Body of pancreas (tissue), 4 donors: Measurements from ENCODE around the gene RTL1. TPM values are rescaled to one million over a fixed set of nuclear protein-coding genes. Genes with fewer than 3 reads are reported as not detected.

Experiments used
- ATAC-seq: fragments of 150-250 bp; one replicate; pipeline ENCODE4 v1.9.1; 2016
- DNase-seq, 4 donors: peaks; one replicate each; pipeline ENCODE4 v3.0.0-alpha.2; 2019
- H3K27ac ChIP-seq, 4 donors: fragments of 200-600 bp; sonication (generic); 1 replicate in 3 of 4; 2 replicates in 1 of 4; pipeline versions ENCODE4 v1.5.1 to v1.6.1; 2016 to 2019; ENCODE audit warnings: mild to moderate bottlenecking in 1 of 4, mixed read lengths in 1 of 4, moderate library complexity in 1 of 4
- H3K27me3 ChIP-seq, 2 donors: fragments of 200-600 bp; sonication (generic); one replicate each; pipeline ENCODE4 v1.6.0; 2016; ENCODE audit warnings: mild to moderate bottlenecking in 1 of 2
- H3K36me3 ChIP-seq, 2 donors: fragments of 200-600 bp; sonication (generic); replicated peaks in 1 of 2; 2 replicates each; pipeline ENCODE4 v1.5.1; 2016; ENCODE audit warnings: low read depth in 2 of 2; ENCODE audit not compliant: insufficient read depth in 1 of 2
- H3K4me1 ChIP-seq: fragments of 200-600 bp; sonication (generic); one replicate; pipeline ENCODE4 v1.6.0; 2016
- H3K4me3 ChIP-seq, 2 donors: fragments of 200-600 bp; sonication (generic); 1 replicate in 1 of 2; 2 replicates in 1 of 2; pipeline ENCODE4 v1.5.1; 2016 to 2019
- H3K9me3 ChIP-seq, 3 donors: fragments of 200-600 bp; sonication (generic); 1 replicate in 2 of 3; 2 replicates in 1 of 3; pipeline ENCODE4 v1.5.1; 2016
- CTCF ChIP-seq, 7 experiments: fragments of 450-650 bp in 4 of 7; fragments of 200-600 bp in 3 of 7; sonication (generic) in 3 of 7; IDR thresholded peaks; one replicate each; pipeline ENCODE4 v1.5.1; 2016 to 2019; ENCODE audit warnings: antibody characterized with exemption in 7 of 7
- POLR2A ChIP-seq, 3 donors: fragments of 450-650 bp; IDR thresholded peaks; one replicate each; pipeline ENCODE4 v1.6.1; 2016; ENCODE audit warnings: antibody characterized with exemption in 3 of 3, mild to moderate bottlenecking in 2 of 3
- WGBS, 2 donors: methylation state at CpG; one replicate each; pipeline ENCODE4 v1.1.5; 2017; 5-methylcytosine and 5-hydroxymethylcytosine counted together
- intact Hi-C: fragments of 100-400 bp; cut with DNase I; formaldehyde crosslinking; loops from one replicate; pipeline ENCODE4 v1.15.1; 2023
- total RNA-seq, 2 donors: library from RNA; depleted of rRNA; stranded (reverse); fragments of >200 nt; gene quantifications; one replicate each; pipeline ENCODE4 v1.1.0, GENCODE V29; 2016

RTL1 gene
- total RNA-seq, 2 donors from 2014 or later, result 0.26 TPM; not detected in 1

GRCh38 chr14:100845341-100845740 is 58.2 kb downstream of the RTL1 start:
- no peak for TF ChIP-seq CTCF (IDR thresholded peaks at IDR 0.05)
- no peak for TF ChIP-seq POLR2A (IDR thresholded peaks at IDR 0.05)
- H3K4me3 ChIP-seq, result no peak overlapping the region
- H3K27me3 ChIP-seq, result no peaks in the 10 kb centered on the region
- no peaks in the 10 kb centered on the region for H3K36me3 ChIP-seq
- H3K9me3 ChIP-seq, result no peaks in the 10 kb centered on the region
- ATAC-seq (no peak), DNase-seq (no peak)
- intact Hi-C loops, result no loop called here
- 79 to 87% methylated on average over 17 of the region's 17 CpGs for WGBS, 2 donors
- no peak overlapping the region for H3K27ac ChIP-seq
- H3K4me1 ChIP-seq, result no peaks in the 10 kb centered on the region

GRCh38 chr14:100844846-100845245 is 58.7 kb downstream of the RTL1 start:
- no peaks in the 10 kb centered on the region for H3K27me3 ChIP-seq
- TF ChIP-seq CTCF (IDR thresholded peaks at IDR 0.05) (no peak), POLR2A (IDR thresholded peaks at IDR 0.05) (no peak)
- intact Hi-C loops, result no loop called here
- 53 to 78% methylated on average over 4 to 13 of the region's 13 CpGs for WGBS, 2 donors
- H3K4me3 ChIP-seq, result no peak overlapping the region
- H3K27ac ChIP-seq, result no peak overlapping the region
- H3K9me3 ChIP-seq, result no peaks in the 10 kb centered on the region
- ATAC-seq (no peak), DNase-seq (no peak)
- no peaks in the 10 kb centered on the region for H3K36me3 ChIP-seq
- no peaks in the 10 kb centered on the region for H3K4me1 ChIP-seq

GRCh38 chr14:100844421-100844820 is 59.1 kb downstream of the RTL1 start:
- Histone ChIP-seq H3K9me3 (no peaks in the 10 kb centered on the region), H3K4me3 (no peak overlapping the region), H3K27ac (peak overlapping the region in 2 of 4 donors; percentile 44 to 58), H3K36me3 (no peaks in the 10 kb centered on the region), H3K4me1 (no peaks in the 10 kb centered on the region), H3K27me3 (no peaks in the 10 kb centered on the region)
- ATAC-seq (no peak), DNase-seq (no peak)
- intact Hi-C loops, result no loop called here
- WGBS, 2 donors, result 46 to 57% methylated on average over 9 of the region's 9 CpGs
- no peak for TF ChIP-seq POLR2A (IDR thresholded peaks at IDR 0.05)
- no peak for TF ChIP-seq CTCF (IDR thresholded peaks at IDR 0.05)

GRCh38 chr14:100844082-100844408 is 59.5 kb downstream of the RTL1 start:
- no peak for ATAC-seq
- Histone ChIP-seq H3K36me3 (no peaks in the 10 kb centered on the region), H3K9me3 (no peaks in the 10 kb centered on the region), H3K27me3 (no peaks in the 10 kb centered on the region), H3K4me1 (no peaks in the 10 kb centered on the region), H3K27ac (peak overlapping the region in 2 of 4 donors; percentile 44 to 58), H3K4me3 (no peak overlapping the region)
- DNase-seq, result no peak
- 67 to 78% methylated on average over 4 of the region's 4 CpGs for WGBS, 2 donors
- TF ChIP-seq CTCF (IDR thresholded peaks at IDR 0.05), result no peak
- TF ChIP-seq POLR2A (IDR thresholded peaks at IDR 0.05), result no peak
- intact Hi-C loops, result no loop called here

GRCh38 chr14:100842799-100843198 is 60.7 kb downstream of the RTL1 start:
- H3K9me3 ChIP-seq, result no peaks in the 10 kb centered on the region
- DNase-seq (peak in 1 of 4 donors; percentile 31), ATAC-seq (peak; percentile 21)
- WGBS, 2 donors, result 72 to 74% methylated on average over 8 of the region's 8 CpGs
- no peak for TF ChIP-seq POLR2A (IDR thresholded peaks at IDR 0.05)
- no peak for TF ChIP-seq CTCF (IDR thresholded peaks at IDR 0.05)
- no peaks in the 10 kb centered on the region for H3K36me3 ChIP-seq
- H3K27me3 ChIP-seq, result no peaks in the 10 kb centered on the region
- no peak overlapping the region for H3K4me3 ChIP-seq
- no peaks in the 10 kb centered on the region for H3K4me1 ChIP-seq
- intact Hi-C loops, result no loop called here
- H3K27ac ChIP-seq, result no peak overlapping the region
